PC-9 (cell line): ENCODE measurements around the gene WTIP.
A peak's percentile ranks its signal among the peaks of the same experiment; 100 is the strongest.

Experiments used
- EZH2 ChIP-seq: fragments of 200-600 bp; sonication (generic); IDR thresholded peaks from 2 replicates; pipeline ENCODE4 v1.8.0; 2017; ENCODE audit warnings: antibody characterized with exemption, low read depth
- TF ChIP-seq, protein P1 (sequence below): fragments of 200-600 bp; sonication (generic); conservative IDR thresholded peaks from 2 replicates; pipeline ENCODE4 v1.6.1; 2017; ENCODE audit warnings: mixed run types, antibody characterized with exemption, mild to moderate bottlenecking, moderate library complexity

DNA sequence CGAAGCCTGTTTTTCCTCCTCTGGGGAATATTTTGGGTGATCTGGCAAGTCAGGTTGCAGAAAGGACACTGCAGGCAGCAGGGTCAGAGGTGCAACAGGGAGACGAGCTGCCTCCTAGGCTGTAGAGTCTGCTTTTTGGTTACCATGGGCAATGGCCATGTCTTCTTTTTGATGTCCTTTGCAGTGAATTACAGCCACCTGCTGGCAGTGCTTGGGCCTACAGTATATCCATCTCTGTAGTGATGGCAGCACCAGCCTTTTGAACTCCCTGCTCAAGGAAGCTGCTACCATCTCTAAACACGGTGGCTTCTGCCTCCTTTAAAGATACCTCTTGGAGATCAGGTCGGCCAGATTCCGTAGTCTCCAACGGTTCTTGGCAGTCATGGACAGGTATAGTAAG, 73.9 kb downstream of the WTIP start:
- TF ChIP-seq, protein P1, sequence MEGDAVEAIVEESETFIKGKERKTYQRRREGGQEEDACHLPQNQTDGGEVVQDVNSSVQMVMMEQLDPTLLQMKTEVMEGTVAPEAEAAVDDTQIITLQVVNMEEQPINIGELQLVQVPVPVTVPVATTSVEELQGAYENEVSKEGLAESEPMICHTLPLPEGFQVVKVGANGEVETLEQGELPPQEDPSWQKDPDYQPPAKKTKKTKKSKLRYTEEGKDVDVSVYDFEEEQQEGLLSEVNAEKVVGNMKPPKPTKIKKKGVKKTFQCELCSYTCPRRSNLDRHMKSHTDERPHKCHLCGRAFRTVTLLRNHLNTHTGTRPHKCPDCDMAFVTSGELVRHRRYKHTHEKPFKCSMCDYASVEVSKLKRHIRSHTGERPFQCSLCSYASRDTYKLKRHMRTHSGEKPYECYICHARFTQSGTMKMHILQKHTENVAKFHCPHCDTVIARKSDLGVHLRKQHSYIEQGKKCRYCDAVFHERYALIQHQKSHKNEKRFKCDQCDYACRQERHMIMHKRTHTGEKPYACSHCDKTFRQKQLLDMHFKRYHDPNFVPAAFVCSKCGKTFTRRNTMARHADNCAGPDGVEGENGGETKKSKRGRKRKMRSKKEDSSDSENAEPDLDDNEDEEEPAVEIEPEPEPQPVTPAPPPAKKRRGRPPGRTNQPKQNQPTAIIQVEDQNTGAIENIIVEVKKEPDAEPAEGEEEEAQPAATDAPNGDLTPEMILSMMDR, result peak; percentile 48
- no peak for TF ChIP-seq EZH2
